ENCODE measurements around the gene C16orf54. TPM values are rescaled to one million over a fixed set of nuclear protein-coding genes. Genes with fewer than 3 reads are reported as not detected.
"Not testable (repeated sequence)": the region's sequence is repeated elsewhere in the genome, so short reads cannot be mapped to it uniquely, and the experiment has no call there.

The C16orf54 gene
- total RNA-seq, 4 donors from 2014 or later = 0.22 to 0.83 (median 0.37) TPM

DNA sequence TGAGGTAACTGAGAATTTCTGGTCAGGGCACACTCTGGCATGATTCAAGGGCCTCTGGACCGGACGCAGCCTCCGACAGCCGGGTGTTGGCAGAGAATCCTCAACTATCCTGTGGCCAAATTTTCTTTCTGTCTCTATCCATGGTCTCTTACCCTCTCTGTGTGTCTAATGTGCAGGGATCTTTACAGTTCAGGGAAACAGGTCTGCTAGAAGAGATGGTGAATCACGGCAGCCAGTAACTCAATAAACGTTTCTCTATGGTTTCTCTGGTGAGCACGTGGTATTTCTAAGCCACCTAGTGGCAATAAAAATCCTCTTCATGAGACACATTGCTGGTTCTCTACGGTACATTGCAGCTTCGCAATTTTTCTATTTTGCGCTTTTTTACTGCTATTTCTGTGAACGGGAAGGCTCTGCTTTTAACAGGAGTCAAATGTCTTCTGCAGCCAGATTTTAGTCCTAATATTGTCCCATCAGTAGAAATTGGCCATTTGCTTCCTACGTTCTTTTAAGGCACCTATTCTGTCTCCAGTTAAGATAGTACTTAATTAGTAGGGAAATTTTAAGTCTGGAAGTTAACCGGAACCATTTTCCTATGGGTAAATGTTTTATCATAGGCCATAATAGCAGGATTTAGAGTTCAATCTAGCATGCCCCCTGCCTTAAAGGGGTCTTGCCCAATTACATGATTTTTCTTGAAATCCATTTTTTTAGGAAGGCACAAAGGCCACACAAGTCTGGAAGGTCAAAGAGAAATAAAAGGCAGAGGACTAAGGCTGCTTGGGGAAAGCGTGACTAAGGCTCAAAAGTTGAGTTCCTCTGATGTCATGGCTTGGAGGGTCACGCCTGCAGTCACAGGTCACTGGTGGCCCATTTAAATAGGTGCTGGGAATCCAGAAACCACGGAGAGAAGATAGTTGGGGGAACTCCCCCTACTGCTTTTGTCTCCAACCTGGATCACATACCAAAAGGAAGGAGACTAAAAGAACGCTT, 35.3 kb downstream of the C16orf54 start:
- DNase-seq = no peak
- Histone ChIP-seq H3K4me3 (replicated peaks in 1 of 3) (no peak overlapping the region), H3K27me3 (no peaks in the 10 kb centered on the region), H3K27ac (no peak overlapping the region), H3K4me1 (no peaks in the 10 kb centered on the region), H3K9me3 (no peaks in the 10 kb centered on the region), H3K36me3 (no peaks in the 10 kb centered on the region)
- intact Hi-C loops (cut with DNase I) = no loop called here
- TF ChIP-seq POLR2A (IDR thresholded peaks at IDR 0.05) (no peak), CTCF (IDR thresholded peaks at IDR 0.05) (peak in 5 of 6 experiments; percentile 19 to 68 (median 60))
- WGBS, 2 donors = 48 to 57% methylated on average over 17 of the region's 17 CpGs

GRCh38 chr16:29709657-29710056, 36.1 kb downstream of the C16orf54 start:
- H3K27ac ChIP-seq; intact Hi-C loops (cut with DNase I): not testable (repeated sequence)
- 72 to 73% methylated on average over 6 of the region's 6 CpGs for WGBS, 2 donors

GRCh38 chr16:29708917-29709600, 36.7 kb downstream of the C16orf54 start:
- DNase-seq = no peak
- no peak overlapping the region for H3K4me3 ChIP-seq (replicated peaks in 1 of 3)
- intact Hi-C loops (cut with DNase I) = no loop called here
- no peaks in the 10 kb centered on the region for H3K4me1 ChIP-seq
- H3K27ac ChIP-seq = no peak overlapping the region
- no peaks in the 10 kb centered on the region for H3K9me3 ChIP-seq
- no peak for TF ChIP-seq CTCF (IDR thresholded peaks at IDR 0.05)
- no peak for TF ChIP-seq POLR2A (IDR thresholded peaks at IDR 0.05)
- H3K27me3 ChIP-seq = no peaks in the 10 kb centered on the region
- 72 to 75% methylated on average over 16 of the region's 16 CpGs for WGBS, 2 donors
- H3K36me3 ChIP-seq = no peaks in the 10 kb centered on the region

More at GRCh38 chr16:29709657-29710056, 36.1 kb downstream of the C16orf54 start:
- H3K9me3 ChIP-seq; H3K4me3 ChIP-seq (replicated peaks in 1 of 3); H3K36me3 ChIP-seq; H3K27me3 ChIP-seq; DNase-seq; H3K4me1 ChIP-seq: not testable (repeated sequence)

- DNase-seq; H3K27me3 ChIP-seq; H3K9me3 ChIP-seq; H3K4me3 ChIP-seq (replicated peaks in 1 of 3); H3K4me1 ChIP-seq; intact Hi-C loops (cut with DNase I); H3K27ac ChIP-seq; H3K36me3 ChIP-seq: not testable (repeated sequence)
- WGBS, 2 donors = 87 to 100% methylated on average over 1 of the region's 1 CpG
Observed at GRCh38 chr16:29707160-29707559, 38.6 kb downstream of the C16orf54 start.

GRCh38 chr16:29705030-29705429, 40.8 kb downstream of the C16orf54 start:
- no peaks in the 10 kb centered on the region for H3K9me3 ChIP-seq
- peaks cover 0 to 3% of the 10 kb centered on the region in 2 donors for H3K4me1 ChIP-seq
- no peaks in the 10 kb centered on the region for H3K36me3 ChIP-seq
- intact Hi-C loops (cut with DNase I) = no loop called here
- no peaks in the 10 kb centered on the region for H3K27me3 ChIP-seq
- WGBS, 2 donors = 53 to 60% methylated on average over 2 of the region's 2 CpGs
- H3K27ac ChIP-seq = no peak overlapping the region
- DNase-seq = no peak
- H3K4me3 ChIP-seq (replicated peaks in 1 of 3) = no peak overlapping the region
- TF ChIP-seq POLR2A (IDR thresholded peaks at IDR 0.05) (no peak), CTCF (IDR thresholded peaks at IDR 0.05) (no peak)
